GM19023 (cell line): ENCODE data around the gene HIVEP1.
"Not testable (repeated sequence)": the region's sequence is repeated elsewhere in the genome, so short reads cannot be mapped to it uniquely, and the experiment has no call there.

Source experiments
- ATAC-seq: cut with Tn5 transposase; IDR thresholded peaks from one replicate; pipeline ENCODE4 v1.9.1; 2021; ENCODE audit warnings: mild to moderate bottlenecking, moderate library complexity; ENCODE audit not compliant: unreplicated experiment

HIVEP1 gene

DNA sequence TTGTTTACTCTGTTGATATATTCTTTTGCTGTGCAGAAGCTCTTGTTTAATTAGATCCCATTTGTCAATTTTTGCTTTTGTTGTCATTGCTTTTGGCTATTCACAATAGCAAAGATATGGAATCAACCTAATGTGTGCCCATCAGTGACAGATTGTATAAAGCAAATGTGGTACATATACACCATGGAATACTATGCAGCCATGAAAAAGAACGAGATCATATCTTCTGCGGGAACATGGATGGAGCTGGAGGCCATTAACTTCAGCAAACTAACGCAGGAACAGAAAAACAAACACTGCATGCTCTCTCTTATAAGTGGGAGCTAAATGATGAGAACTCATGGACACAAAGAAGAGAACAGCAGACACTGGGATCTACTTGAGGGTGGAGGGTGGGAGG, 164.7 kb downstream of the HIVEP1 start:
- not testable (repeated sequence) for ATAC-seq

DNA sequence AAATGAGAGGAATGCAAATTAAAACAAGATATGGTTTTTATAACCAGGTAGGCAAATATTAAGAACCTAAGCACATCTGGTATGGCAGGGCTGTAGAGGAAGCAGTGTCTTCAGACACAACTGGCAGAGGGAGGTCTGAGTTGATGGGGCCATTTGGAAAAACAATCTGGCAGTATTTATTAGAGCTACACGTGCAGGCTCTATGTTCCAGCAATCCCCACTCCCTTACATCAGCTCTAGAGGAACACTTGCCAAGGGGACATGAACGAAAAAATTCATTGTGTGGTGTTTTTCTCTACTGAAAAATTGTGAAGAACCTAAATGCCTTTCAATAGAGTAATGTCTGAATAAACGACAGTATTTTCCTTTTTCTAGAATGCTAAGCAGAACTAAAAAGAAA, 166.4 kb downstream of the HIVEP1 start:
- ATAC-seq, result no peak

DNA sequence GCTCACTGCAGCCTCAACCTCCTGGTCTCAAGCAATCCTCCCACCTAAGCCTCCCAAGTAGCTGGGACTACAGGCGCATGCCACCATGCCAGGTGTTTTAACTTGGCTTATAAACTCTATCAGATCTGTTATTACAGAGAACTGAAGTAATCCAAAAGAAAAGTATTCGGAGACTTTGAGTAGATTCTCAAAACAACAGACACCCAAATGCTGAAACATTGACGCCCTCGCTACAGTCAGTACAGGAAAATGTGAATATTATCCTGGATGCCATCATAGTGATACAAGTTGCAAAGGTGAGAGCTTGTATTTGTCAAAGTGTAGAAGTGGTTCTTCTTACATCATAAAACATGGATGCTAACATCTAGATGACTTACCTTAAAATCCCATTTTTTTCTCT, 169.4 kb downstream of the HIVEP1 start:
- no peak for ATAC-seq

DNA sequence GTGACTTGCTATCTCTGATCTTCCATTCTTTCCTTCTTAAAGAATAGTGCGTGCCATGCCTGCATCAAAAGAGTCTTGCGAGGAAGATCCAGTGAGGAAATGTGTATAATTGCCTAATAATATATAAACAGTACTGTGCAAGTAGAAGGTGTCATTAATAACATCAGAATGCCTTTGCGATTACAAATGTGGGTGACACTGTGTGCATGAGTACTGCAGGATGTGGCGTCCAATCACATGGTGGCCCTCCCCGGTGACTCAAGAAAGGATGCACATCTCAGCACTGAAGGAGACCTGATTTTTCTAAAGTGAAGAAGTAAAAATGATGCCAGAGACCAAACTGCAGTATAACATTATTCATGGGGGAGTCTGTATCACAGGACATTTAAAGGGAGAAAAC, 170.6 kb downstream of the HIVEP1 start:
- ATAC-seq, result no peak

DNA sequence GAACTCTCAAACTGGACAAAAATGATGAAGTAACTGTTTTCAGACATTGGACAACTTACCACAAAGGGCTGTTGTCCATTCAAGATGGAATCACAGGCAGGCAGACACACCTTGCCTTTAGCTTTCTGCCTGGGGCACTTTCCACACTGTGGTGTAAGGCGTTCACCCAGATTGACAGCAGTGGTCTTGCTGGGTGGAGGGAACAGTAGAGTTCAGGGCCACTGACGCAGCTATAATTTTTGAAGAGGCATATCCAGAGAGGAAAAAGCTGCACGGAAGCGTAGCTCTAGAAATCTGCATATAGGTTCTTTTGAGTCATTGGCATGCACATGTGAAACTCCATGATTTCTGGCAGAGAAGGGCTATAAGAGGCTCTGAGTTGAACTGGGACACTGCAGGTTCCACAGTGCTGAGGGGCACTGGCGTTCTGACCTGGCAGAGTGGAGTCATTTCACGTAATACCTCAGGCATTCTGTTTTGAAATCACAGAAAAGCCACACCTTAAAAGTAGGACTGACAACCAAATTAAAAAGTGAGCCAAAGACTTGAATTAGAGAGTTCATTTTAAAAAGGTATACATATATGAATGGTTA, 173.1 kb downstream of the HIVEP1 start:
- no peak for ATAC-seq

DNA sequence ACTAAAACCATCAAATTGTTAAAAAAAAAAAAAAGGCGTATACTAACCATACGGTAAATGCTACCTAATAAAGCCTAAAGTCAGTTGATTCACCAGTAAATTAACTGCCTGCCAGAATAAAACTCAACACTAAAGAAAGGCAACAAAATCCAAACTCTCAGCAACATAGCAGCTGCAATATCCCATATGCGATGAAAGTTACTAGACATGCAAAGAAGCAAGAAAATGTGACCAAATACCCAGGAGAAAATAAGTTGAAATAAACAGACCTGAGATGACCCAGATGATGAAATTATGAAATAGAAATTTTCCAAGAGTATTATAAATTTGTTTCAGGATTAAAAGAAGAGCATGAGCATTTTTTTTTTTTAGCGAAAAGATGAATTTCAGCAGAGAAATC, 174.4 kb downstream of the HIVEP1 start:
- ATAC-seq, result no peak

DNA sequence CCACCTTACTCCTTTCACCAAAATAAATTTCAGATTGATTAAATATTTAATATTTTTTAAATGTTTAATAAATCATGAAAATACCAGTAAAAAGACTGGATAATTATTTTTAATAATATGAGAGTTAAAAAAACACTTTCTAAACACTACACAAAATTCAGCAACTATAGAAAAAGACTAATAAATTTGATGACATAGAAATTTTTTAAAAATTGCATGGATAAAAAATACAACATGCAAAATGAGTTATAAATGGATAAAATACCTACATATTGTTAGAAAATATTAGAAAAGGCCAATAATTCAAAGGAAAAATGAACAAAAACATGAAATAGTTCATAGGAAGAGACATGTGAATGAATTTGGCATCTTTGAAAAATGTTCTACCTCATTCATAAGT, 177.0 kb downstream of the HIVEP1 start:
- ATAC-seq, result no peak

DNA sequence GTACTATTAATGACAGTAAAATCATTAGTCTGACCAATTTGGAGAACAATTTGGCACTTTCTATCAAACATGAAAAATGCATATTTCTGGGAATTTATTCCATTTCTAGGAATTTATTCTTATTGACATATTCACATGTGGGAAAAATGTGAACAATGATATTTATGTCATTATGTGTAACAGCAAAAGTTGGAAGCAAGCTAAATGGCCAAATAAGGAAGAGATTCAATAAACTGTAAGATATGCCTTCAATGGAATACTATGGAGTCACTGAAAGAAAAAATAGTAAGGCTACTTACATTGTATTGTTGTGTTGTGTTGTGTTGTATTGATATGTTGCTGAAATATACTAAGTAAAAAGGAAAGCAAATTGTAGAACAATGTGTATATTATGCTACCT, 177.5 kb downstream of the HIVEP1 start:
- ATAC-seq, result no peak

DNA sequence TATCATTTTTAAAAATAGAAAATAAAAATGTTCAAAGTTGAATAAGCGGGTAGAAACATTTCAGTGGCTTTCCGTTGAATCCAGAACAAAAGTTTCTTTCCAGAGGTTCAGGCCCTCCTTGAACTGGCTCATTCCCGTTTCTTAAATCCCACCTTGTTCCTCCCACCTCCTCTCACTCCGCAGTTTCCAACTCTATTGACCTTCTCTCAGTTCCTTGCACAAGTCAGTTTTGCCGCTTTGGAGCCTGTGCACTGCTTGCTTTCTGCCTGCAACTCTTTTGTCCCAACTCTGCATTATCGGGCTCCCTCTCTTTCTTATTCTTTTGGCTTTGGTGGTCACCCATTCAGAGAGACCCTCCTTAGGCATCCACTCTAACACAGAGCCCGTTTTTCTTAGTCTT, 178.1 kb downstream of the HIVEP1 start:
- no peak for ATAC-seq

DNA sequence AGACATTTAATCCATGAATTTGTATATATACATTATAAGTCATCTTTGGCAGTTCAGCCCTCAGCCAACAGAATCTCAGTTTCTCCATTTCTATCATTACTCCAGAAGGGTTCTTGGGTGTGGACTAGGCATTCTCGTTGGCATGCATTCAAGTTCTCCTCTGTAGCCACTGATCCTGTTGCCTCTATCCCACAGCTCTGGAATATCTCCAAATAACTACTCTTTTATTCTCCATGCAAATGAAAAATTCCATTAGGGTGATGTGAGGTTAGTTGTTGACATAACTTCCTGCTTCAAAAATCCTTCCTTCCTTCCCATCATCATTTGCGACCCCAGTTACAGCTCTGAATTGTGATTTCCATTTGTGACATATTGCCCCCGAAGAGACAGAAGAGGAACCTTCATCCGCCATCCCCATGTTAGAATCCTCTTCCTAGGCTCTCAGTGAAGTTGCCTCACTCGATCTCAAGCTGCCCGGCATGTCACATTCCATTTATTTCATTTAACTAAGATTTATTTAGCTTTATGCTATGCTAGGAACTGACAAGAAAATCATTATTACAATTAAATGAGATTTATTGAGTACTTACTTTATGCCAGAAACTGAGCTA, 184.3 kb downstream of the HIVEP1 start:
- ATAC-seq, result no peak

DNA sequence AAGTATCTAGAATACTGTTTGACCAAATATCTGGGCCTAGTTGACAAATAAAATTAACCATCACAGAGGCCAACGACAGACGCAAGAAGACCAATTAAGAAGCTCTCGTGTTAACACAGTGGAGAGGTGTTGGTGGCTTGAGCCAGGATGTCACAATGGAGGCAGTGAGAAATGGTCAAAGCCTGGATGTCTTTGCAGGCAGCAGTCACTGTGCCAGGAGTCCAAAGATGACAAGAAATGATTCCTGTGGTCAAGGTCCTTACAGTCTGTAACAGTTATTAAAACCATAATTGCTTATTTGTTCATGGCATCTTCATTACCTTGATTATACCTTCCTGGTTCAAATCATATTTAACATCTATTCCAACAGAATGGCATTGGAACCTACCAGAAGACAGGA, 186.7 kb downstream of the HIVEP1 start:
- no peak for ATAC-seq

DNA sequence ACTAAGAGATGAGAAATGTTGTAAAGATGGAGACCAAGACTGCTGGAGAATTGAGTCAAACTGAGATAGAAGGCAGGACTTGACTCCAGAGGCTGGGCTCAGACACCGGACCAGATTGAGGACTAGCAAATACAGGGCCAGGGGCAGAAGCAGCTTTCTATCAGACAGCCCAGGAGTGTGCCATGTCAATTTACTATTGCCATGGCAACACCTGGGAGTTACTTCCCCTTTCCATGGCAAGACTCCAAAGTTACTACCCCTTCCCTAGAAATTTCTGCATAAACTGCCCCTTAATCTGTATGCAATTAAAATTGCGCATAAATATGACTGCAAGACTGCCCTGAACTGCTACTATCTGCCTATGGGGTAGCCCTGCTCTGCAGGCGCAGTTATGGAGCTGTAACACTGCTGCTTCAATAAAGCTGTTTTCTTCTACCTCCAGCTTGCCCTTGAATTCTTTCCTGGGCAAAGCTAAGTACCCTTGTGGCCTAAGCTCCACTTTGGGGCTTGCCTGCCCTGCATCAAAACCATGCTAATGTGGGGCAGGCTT, 188.0 kb downstream of the HIVEP1 start:
- ATAC-seq, result no peak

DNA sequence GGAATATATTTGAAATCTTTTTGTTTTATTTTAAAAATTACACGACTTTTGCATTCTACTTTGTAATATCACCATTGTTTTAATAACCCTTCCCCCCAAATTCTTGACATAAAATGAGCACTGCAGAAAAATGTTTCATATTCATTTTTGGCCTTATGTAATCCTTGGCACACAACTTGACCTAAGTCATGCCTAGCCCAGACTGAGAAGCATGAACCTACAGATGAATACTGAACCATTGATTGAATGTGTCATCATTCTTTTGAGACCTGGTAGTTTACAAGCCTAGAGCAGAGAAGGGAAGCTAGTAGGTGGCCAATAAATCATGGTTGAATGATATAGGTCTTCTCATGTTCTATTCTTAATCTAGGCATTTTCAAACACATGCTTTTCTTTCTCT, 188.6 kb downstream of the HIVEP1 start:
- no peak for ATAC-seq

DNA sequence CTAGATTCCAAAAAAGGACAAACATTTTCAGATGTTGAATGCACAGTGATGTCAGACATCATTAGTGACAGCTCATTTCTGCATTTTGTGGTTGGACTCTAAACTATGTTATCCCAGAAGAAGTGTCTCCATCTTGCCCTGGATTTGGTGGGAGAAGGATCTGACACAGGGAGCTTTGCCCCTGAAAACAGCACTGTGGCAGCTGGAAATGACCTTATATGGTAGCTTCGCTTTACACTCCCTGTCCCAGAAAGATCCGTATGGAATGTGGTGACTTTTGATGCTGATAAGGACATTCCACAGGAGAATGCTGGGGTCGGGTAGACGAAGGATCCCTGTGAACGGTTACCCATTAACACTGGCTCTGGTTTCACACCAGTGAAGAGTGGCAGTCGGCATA, 190.9 kb downstream of the HIVEP1 start:
- ATAC-seq, result no peak

DNA sequence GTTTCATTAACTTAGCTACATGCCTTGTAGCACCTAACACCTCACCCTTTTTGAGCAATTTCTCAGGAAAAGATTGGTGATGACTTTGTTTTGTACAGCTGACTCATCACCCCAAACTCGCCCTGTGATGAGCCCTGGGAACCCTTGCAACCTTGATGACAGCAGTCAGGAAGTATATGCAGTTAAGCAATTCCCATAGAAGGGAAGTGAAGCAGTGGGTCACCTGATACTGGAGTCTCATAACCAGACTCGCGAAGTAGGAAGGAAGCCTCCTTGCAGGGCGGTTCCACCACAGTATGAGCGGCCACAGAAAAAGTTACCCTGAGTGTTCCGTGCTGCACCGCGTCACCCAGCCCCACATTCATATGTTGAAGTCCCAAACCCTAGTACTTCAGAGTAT, 196.1 kb downstream of the HIVEP1 start:
- no peak for ATAC-seq

DNA sequence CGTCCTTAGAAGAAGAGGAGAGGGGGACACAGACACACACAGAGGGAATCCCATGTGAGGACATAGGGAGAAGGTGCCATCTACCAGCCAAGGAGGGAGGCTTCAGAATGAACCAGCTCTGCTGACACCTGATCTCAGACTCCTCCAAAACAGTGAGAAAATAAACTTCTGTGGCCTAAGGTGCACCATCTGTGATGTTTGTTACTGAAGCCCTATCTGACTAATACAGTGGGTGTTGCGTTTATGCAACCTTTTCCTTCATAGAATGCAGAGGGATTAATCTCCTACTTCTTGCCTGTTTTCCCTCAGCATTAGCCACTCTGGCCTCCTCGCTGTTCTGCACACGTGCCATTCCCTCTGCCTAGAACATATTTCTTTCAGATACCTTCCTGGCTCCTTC, 196.6 kb downstream of the HIVEP1 start:
- no peak for ATAC-seq
